ENCODE data around the gene ZDHHC8. TPM values are rescaled to one million over a fixed set of nuclear protein-coding genes. Genes with fewer than 3 reads are reported as not detected.
A peak's percentile ranks its signal among the peaks of the same experiment; 100 is the strongest.

The ZDHHC8 gene
- total and polyA plus RNA-seq, 11 donors: 15.7 to 45.2 (median 38.2) TPM

- Histone ChIP-seq H3K4me1 (peaks cover 19 to 45% (median 41%) of the 10 kb centered on the region in 12 donors), H3K27ac (peak overlapping the region in 1 of 12 donors; percentile 34), H3K36me3 (peaks cover 0 to 43% (median 12%) of the 10 kb centered on the region in 9 donors), H3K9me3 (no peaks in the 10 kb centered on the region), H3K4me3 (no peak overlapping the region), H3K27me3 (no peaks in the 10 kb centered on the region)
- WGBS, 4 donors: 93 to 98% (median 96%) methylated on average over 24 to 36 of the region's 36 CpGs
- TF ChIP-seq CTCF (IDR thresholded peaks at IDR 0.05) (no peak), POLR2A (IDR thresholded peaks at IDR 0.05) (no peak)
- intact Hi-C loops (cut with DNase I): no loop called here
- ATAC-seq: no peak
- peak in 1 of 5 donors; percentile 60 for DNase-seq
These were observed 7.9 kb downstream of the ZDHHC8 start for GRCh38 chr22:20139391-20140106.

GRCh38 chr22:20140107-20140445, 8.5 kb downstream of the ZDHHC8 start:
- no peak overlapping the region for H3K4me3 ChIP-seq
- DNase-seq (no peak), ATAC-seq (no peak)
- 91 to 95% (median 93%) methylated on average over 6 to 11 of the region's 11 CpGs for WGBS, 4 donors
- intact Hi-C loops (cut with DNase I): no loop called here
- H3K36me3 ChIP-seq: peaks cover 0 to 45% (median 12%) of the 10 kb centered on the region in 9 donors
- no peak overlapping the region for H3K27ac ChIP-seq
- H3K4me1 ChIP-seq: peaks cover 19 to 40% (median 37%) of the 10 kb centered on the region in 12 donors
- H3K27me3 ChIP-seq: no peaks in the 10 kb centered on the region
- no peak for TF ChIP-seq CTCF (IDR thresholded peaks at IDR 0.05)
- TF ChIP-seq POLR2A (IDR thresholded peaks at IDR 0.05): no peak
- H3K9me3 ChIP-seq: no peaks in the 10 kb centered on the region

GRCh38 chr22:20140521-20140964, 8.9 kb downstream of the ZDHHC8 start:
- 94 to 100% (median 94%) methylated on average over 1 to 17 of the region's 17 CpGs; no CpG with 5 or more reads in 1 of the 4 donors for WGBS, 4 donors
- H3K4me3 ChIP-seq: no peak overlapping the region
- peaks cover 16 to 35% (median 32%) of the 10 kb centered on the region in 12 donors for H3K4me1 ChIP-seq
- DNase-seq: peak in 1 of 5 donors; percentile 61
- ATAC-seq: no peak
- intact Hi-C loops (cut with DNase I): no loop called here
- H3K27me3 ChIP-seq: no peaks in the 10 kb centered on the region
- H3K36me3 ChIP-seq: peaks cover 0 to 50% (median 12%) of the 10 kb centered on the region in 9 donors
- H3K9me3 ChIP-seq: no peaks in the 10 kb centered on the region
- TF ChIP-seq POLR2A (IDR thresholded peaks at IDR 0.05) (no peak), CTCF (IDR thresholded peaks at IDR 0.05) (no peak)
- H3K27ac ChIP-seq: no peak overlapping the region

GRCh38 chr22:20141186-20142077, 9.8 kb downstream of the ZDHHC8 start:
- Histone ChIP-seq H3K27me3 (no peaks in the 10 kb centered on the region), H3K27ac (no peak overlapping the region), H3K36me3 (peaks cover 0 to 55% (median 12%) of the 10 kb centered on the region in 9 donors), H3K9me3 (no peaks in the 10 kb centered on the region), H3K4me3 (no peak overlapping the region), H3K4me1 (peaks cover 13 to 26% (median 23%) of the 10 kb centered on the region in 12 donors)
- TF ChIP-seq CTCF (IDR thresholded peaks at IDR 0.05): no peak
- TF ChIP-seq POLR2A (IDR thresholded peaks at IDR 0.05): no peak
- intact Hi-C loops (cut with DNase I): no loop called here
- WGBS, 4 donors: 86 to 89% (median 89%) methylated on average over 11 to 22 of the region's 22 CpGs
- peak in 1 of 5 donors; percentile 52 for DNase-seq
- ATAC-seq: no peak
